IMR-90 (cell line): ENCODE measurements around the gene ADGB. TPM values are rescaled to one million over a fixed set of nuclear protein-coding genes. Genes with fewer than 3 reads are reported as not detected.
"Not testable (repeated sequence)": the region's sequence is repeated elsewhere in the genome, so short reads cannot be mapped to it uniquely, and the experiment has no call there.

Experiments
- ATAC-seq: fragments of 200-7000 bp; cut with Tn5 transposase; 2 replicates; pipeline ENCODE4 v1.9.1; 2020; ENCODE audit warnings: low read depth, mild to moderate bottlenecking, moderate library complexity
- BruUV-seq: library from RNA; stranded (reverse); fragments of 400-500 nt; replicated peaks from 2 replicates; lab custom pipeline; 2021; lab: Mats Ljungman, UMichigan
- CTCF ChIA-PET: fragments of 300-600 bp; formaldehyde crosslinking; extraction: SDS; loops from one replicate; lab custom pipeline; 2021; ENCODE audit warnings: antibody characterized with exemption; lab: Yijun Ruan, JAX
- POLR2A ChIA-PET: fragments of 300-600 bp; sonication (Branson Sonifier 250); formaldehyde crosslinking; loops from one replicate; lab custom pipeline; 2022; ENCODE audit warnings: antibody characterized with exemption; ENCODE audit not compliant: unreplicated experiment; lab: Charles Lee
- DNase-seq: peaks from one replicate; pipeline ENCODE4 v3.0.0; 2013
- H2AFZ ChIP-seq: replicated peaks from 2 replicates; pipeline ENCODE3; 2013; ENCODE audit warnings: low read length, mild to moderate bottlenecking; ENCODE audit not compliant: poor library complexity
- H2AK5ac ChIP-seq: 2 replicates; pipeline ENCODE4 v1.6.1; 2013; ENCODE audit warnings: low read depth, low read length, inconsistent platforms
- H2AK9ac ChIP-seq: replicated peaks from 2 replicates; pipeline ENCODE3; 2013; ENCODE audit warnings: mild to moderate bottlenecking, low read depth, low read length, moderate library complexity; ENCODE audit not compliant: poor library complexity
- H2BK120ac ChIP-seq: 2 replicates; pipeline ENCODE4 v1.6.1; 2013; ENCODE audit warnings: low read depth, low read length, inconsistent platforms
- H2BK15ac ChIP-seq: 3 replicates; pipeline ENCODE4 v1.6.1; 2013; ENCODE audit warnings: low read depth, low read length, inconsistent platforms
- H2BK20ac ChIP-seq: 2 replicates; pipeline ENCODE4 v1.6.1; 2013; ENCODE audit warnings: low read depth, mild to moderate bottlenecking, inconsistent platforms, low read length, moderate library complexity
- H2BK5ac ChIP-seq: 2 replicates; pipeline ENCODE4 v1.6.1; 2013; ENCODE audit warnings: mild to moderate bottlenecking, low read depth, low read length, inconsistent platforms; ENCODE audit not compliant: poor library complexity, severe bottlenecking
- H3K14ac ChIP-seq: replicated peaks from 2 replicates; pipeline ENCODE4 v1.6.1; 2013; ENCODE audit warnings: low read depth, low read length, inconsistent platforms
- H3K18ac ChIP-seq: 2 replicates; pipeline ENCODE4 v1.6.1; 2013; ENCODE audit warnings: low read depth, low read length, control low read depth
- H3K23ac ChIP-seq: 2 replicates; pipeline ENCODE4 v1.6.1; 2013; ENCODE audit warnings: low read depth, low read length, inconsistent platforms
- H3K27ac ChIP-seq: 2 replicates; pipeline ENCODE4 v1.5.1; 2013; ENCODE audit warnings: mild to moderate bottlenecking, control low read depth, low read length; ENCODE audit not compliant: insufficient read depth
- H3K27me3 ChIP-seq: 2 replicates; pipeline ENCODE4 v1.6.1; 2013; ENCODE audit warnings: low read length; ENCODE audit not compliant: control insufficient read depth, insufficient read depth
- H3K36me3 ChIP-seq: 2 replicates; pipeline ENCODE4 v1.6.1; 2013; ENCODE audit warnings: low read length, mixed read lengths; ENCODE audit not compliant: control insufficient read depth, insufficient read depth
- H3K4ac ChIP-seq: 2 replicates; pipeline ENCODE4 v1.6.1; 2013; ENCODE audit warnings: low read depth, low read length, inconsistent platforms
- H3K4me1 ChIP-seq: 2 replicates; pipeline ENCODE4 v1.6.1; 2013; ENCODE audit warnings: low read length, mixed read lengths; ENCODE audit not compliant: control insufficient read depth, insufficient read depth
- H3K4me2 ChIP-seq: 2 replicates; pipeline ENCODE4 v1.6.1; 2013; ENCODE audit warnings: low read depth, mild to moderate bottlenecking, control low read depth, low read length, moderate library complexity
- H3K4me3 ChIP-seq: 2 replicates; pipeline ENCODE4 v1.5.1; 2013; ENCODE audit warnings: low read depth, mild to moderate bottlenecking, control low read depth, low read length, moderate library complexity; ENCODE audit not compliant: insufficient read depth
- H3K56ac ChIP-seq: 2 replicates; pipeline ENCODE4 v1.6.1; 2013; ENCODE audit warnings: low read length, inconsistent platforms; ENCODE audit not compliant: insufficient read depth; ENCODE audit errors: extremely low read depth
- H3K79me1 ChIP-seq, 2 experiments: 2 replicates each; pipeline ENCODE4 v1.6.1; 2013; ENCODE audit warnings: low read length in 2 of 2, inconsistent platforms in 1 of 2, low read depth in 1 of 2
- H3K9ac ChIP-seq: 2 replicates; pipeline ENCODE4 v1.6.1; 2013; ENCODE audit warnings: low read depth, low read length, control low read depth
- H3K9me1 ChIP-seq: 2 replicates; pipeline ENCODE4 v1.6.1; 2013; ENCODE audit warnings: low read length, inconsistent platforms; ENCODE audit not compliant: insufficient read depth
- H3K9me3 ChIP-seq: 2 replicates; pipeline ENCODE4 v1.6.1; 2013; ENCODE audit warnings: low read length; ENCODE audit not compliant: control insufficient read depth, insufficient read depth
- H4K20me1 ChIP-seq: 2 replicates; pipeline ENCODE4 v1.6.1; 2013; ENCODE audit warnings: low read length, inconsistent platforms; ENCODE audit not compliant: insufficient read depth
- H4K5ac ChIP-seq: 2 replicates; pipeline ENCODE4 v1.6.1; 2013; ENCODE audit warnings: mild to moderate bottlenecking, low read depth, low read length, control low read depth
- H4K8ac ChIP-seq, 2 experiments: 2 replicates each; pipeline ENCODE4 v1.6.1; 2013; ENCODE audit warnings: low read depth in 2 of 2, low read length in 2 of 2, control low read depth in 1 of 2, inconsistent platforms in 1 of 2
- H4K91ac ChIP-seq: 2 replicates; pipeline ENCODE4 v1.6.1; 2013; ENCODE audit warnings: low read depth, low read length, inconsistent platforms; ENCODE audit not compliant: insufficient read depth
- WGBS, 2 experiments: methylation state at CpG; one replicate each; pipeline versions ENCODE4 v1.1.5 to v1.1.7; 2013; ENCODE audit warnings: missing lambda C conversion rate in 2 of 2; ENCODE audit not compliant: insufficient read length in 1 of 2; ENCODE audit errors: extremely low coverage in 2 of 2; 5-methylcytosine and 5-hydroxymethylcytosine counted together
- dilution Hi-C: fragments of 300-500 bp; cut with HindIII; formaldehyde crosslinking; loops from one replicate; pipeline ENCODE4 v1.14.3; 2018; ENCODE audit warnings: low sequenced_read_pairs; ENCODE audit not compliant: unreplicated experiment
- in situ Hi-C: fragments of 300-500 bp; cut with MboI; formaldehyde crosslinking; loops from 3 replicates; pipeline ENCODE4 v1.14.3; 2019; ENCODE audit warnings: low sequenced_read_pairs, inconsistent platforms, mixed read lengths
- intact Hi-C: fragments of 100-400 bp; cut with micrococcal nuclease; formaldehyde crosslinking; loops from 2 replicates; pipeline ENCODE4 v1.10.0; 2022
- polyA plus RNA-seq, 3 experiments: library from polyadenylated mRNA; depleted of rRNA; stranded (reverse); fragments of >200 nt; gene quantifications; 2 replicates each; pipeline ENCODE4 v1.2.3, GENCODE V29; 2012; ENCODE audit warnings: low replicate concordance in 1 of 3
- total RNA-seq: library from RNA; depleted of rRNA; stranded (reverse); fragments of >200 nt; gene quantifications from 2 replicates; pipeline ENCODE4 v1.2.3, GENCODE V29; 2012

Gene ADGB
- total and polyA plus RNA-seq, 2 of the 4 experiments (the other 2 are of a cell fraction): not detected

DNA sequence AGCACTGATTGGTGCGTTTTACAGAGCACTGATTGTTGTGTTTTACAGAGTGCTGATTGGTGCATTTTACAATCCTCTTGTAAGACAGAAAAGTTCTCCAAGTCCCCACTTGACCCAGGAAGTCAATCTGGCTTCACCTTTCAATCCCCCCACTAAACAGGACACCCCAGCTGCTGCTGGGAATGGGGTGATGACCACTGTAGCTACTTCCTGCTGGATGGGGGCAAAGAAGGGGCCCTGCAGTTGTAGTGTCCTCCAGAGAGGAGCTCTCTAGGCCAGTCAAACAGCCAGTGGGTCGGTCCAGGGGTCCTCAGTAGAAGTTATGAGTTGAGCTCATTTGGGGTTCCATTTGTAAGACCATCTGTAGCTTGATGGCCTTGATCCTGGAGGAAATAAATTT lies 194.4 kb downstream of the ADGB start:
- H3K4ac ChIP-seq, H3K23ac ChIP-seq, H3K9ac ChIP-seq, H3K79me1 ChIP-seq, H3K9me3 ChIP-seq, H3K4me2 ChIP-seq, H4K20me1 ChIP-seq, H3K9me1 ChIP-seq, dilution Hi-C loops, H2BK120ac ChIP-seq, H3K4me1 ChIP-seq, intact Hi-C loops, H4K8ac ChIP-seq, in situ Hi-C loops, H2AK5ac ChIP-seq, CTCF ChIA-PET, H2AFZ ChIP-seq, H2BK15ac ChIP-seq, H2BK20ac ChIP-seq, H3K27ac ChIP-seq, H3K27me3 ChIP-seq, H2AK9ac ChIP-seq, H4K91ac ChIP-seq, BruUV-seq, H3K36me3 ChIP-seq, H3K56ac ChIP-seq, H3K18ac ChIP-seq, H3K4me3 ChIP-seq, H2BK5ac ChIP-seq, POLR2A ChIA-PET, DNase-seq, H3K14ac ChIP-seq, ATAC-seq, H4K5ac ChIP-seq: not testable (repeated sequence)
- WGBS, 2 experiments: no CpG with 5 or more reads among the region's 2 CpGs
